Upper lobe of right lung (tissue), 1 donor: ENCODE data around the gene VCX2. TPM values are rescaled to one million over a fixed set of nuclear protein-coding genes. Genes with fewer than 3 reads are reported as not detected.
"Not testable (repeated sequence)": the region's sequence is repeated elsewhere in the genome, so short reads cannot be mapped to it uniquely, and the experiment has no call there.

ENCODE experiments used
- ATAC-seq: fragments of 200-7000 bp; cut with Tn5 transposase; one replicate; pipeline ENCODE4 v1.9.1; 2020; ENCODE audit warnings: mild to moderate bottlenecking, moderate library complexity
- DNase-seq: peaks from one replicate; pipeline ENCODE4 v3.0.0-alpha.2; 2020
- H3K27ac ChIP-seq: fragments of 200-600 bp; one replicate; pipeline ENCODE4 v1.8.0; 2022
- H3K27me3 ChIP-seq: fragments of 200-600 bp; one replicate; pipeline ENCODE4 v1.8.0; 2022; ENCODE audit warnings: mild to moderate bottlenecking
- H3K36me3 ChIP-seq: fragments of 200-600 bp; one replicate; pipeline ENCODE4 v1.8.0; 2022
- H3K4me1 ChIP-seq: fragments of 200-600 bp; one replicate; pipeline ENCODE4 v1.8.0; 2022
- H3K4me3 ChIP-seq: fragments of 200-600 bp; one replicate; pipeline ENCODE4 v1.8.0; 2022; ENCODE audit warnings: mild to moderate bottlenecking
- H3K9me3 ChIP-seq: fragments of 200-600 bp; one replicate; pipeline ENCODE4 v1.8.0; 2022
- CTCF ChIP-seq: fragments of 200-600 bp; IDR thresholded peaks from one replicate; pipeline ENCODE4 v1.8.0; 2022; ENCODE audit warnings: antibody characterized with exemption
- intact Hi-C: fragments of 100-400 bp; cut with DNase I; formaldehyde crosslinking; loops from one replicate; pipeline ENCODE4 v1.11.0; 2022
- microRNA-seq: library from miRNA; unstranded; fragments of <30 nt; microRNA quantifications from one replicate; pipeline ENCODE4 v1.2.0, GENCODE V29; 2020; ENCODE audit warnings: borderline microRNAs expressed
- total RNA-seq: library from RNA; stranded (reverse); fragmentation: NEBNext Ultra II Directional; extraction: Animal tissue kit (Norgen Biotek cat#: 25700); gene quantifications from one replicate; pipeline ENCODE4 v1.2.1, GENCODE V29; 2021
- donor health status: DM: no; HTN: yes; CAD: no; lungs with severe emphysema.

The VCX2 gene
- total RNA-seq, 1 donor from 2014 or later = not detected

GRCh38 chrX:8138252-8138651 lies 32.8 kb downstream of the VCX2 start:
- H3K4me1 ChIP-seq = no peaks in the 10 kb centered on the region
- H3K27me3 ChIP-seq = no peaks in the 10 kb centered on the region
- intact Hi-C loops = no loop called here
- H3K36me3 ChIP-seq = no peaks in the 10 kb centered on the region
- no peak for TF ChIP-seq CTCF
- DNase-seq (no peak), ATAC-seq (no peak)
- no peak overlapping the region for H3K4me3 ChIP-seq
- no peaks in the 10 kb centered on the region for H3K9me3 ChIP-seq
- H3K27ac ChIP-seq = no peak overlapping the region

GRCh38 chrX:8126648-8127047 lies 44.4 kb downstream of the VCX2 start:
- intact Hi-C loops = no loop called here
- Histone ChIP-seq H3K4me1 (no peaks in the 10 kb centered on the region), H3K9me3 (no peaks in the 10 kb centered on the region), H3K36me3 (no peaks in the 10 kb centered on the region), H3K27me3 (no peaks in the 10 kb centered on the region), H3K27ac (no peak overlapping the region), H3K4me3 (no peak overlapping the region)
- TF ChIP-seq CTCF = no peak
- ATAC-seq (no peak), DNase-seq (no peak)

- H3K9me3 ChIP-seq = no peaks in the 10 kb centered on the region
- H3K27me3 ChIP-seq = no peaks in the 10 kb centered on the region
- no peaks in the 10 kb centered on the region for H3K4me1 ChIP-seq
- H3K27ac ChIP-seq = no peak overlapping the region
- ATAC-seq (no peak), DNase-seq (no peak)
- intact Hi-C loops = no loop called here
- no peaks in the 10 kb centered on the region for H3K36me3 ChIP-seq
- H3K4me3 ChIP-seq = no peak overlapping the region
- no peak for TF ChIP-seq CTCF
Observed at GRCh38 chrX:8126092-8126491, 45.0 kb downstream of the VCX2 start.

GRCh38 chrX:8125566-8125965 lies 45.5 kb downstream of the VCX2 start:
- no peak for ATAC-seq
- no peak overlapping the region for H3K4me3 ChIP-seq
- no peak for TF ChIP-seq CTCF
- no peaks in the 10 kb centered on the region for H3K9me3 ChIP-seq
- no peaks in the 10 kb centered on the region for H3K36me3 ChIP-seq
- H3K27me3 ChIP-seq = no peaks in the 10 kb centered on the region
- no peak for DNase-seq
- H3K27ac ChIP-seq = no peak overlapping the region
- no peaks in the 10 kb centered on the region for H3K4me1 ChIP-seq
- intact Hi-C loops = no loop called here

GRCh38 chrX:8122538-8122937 lies 48.5 kb downstream of the VCX2 start:
- Histone ChIP-seq H3K4me1 (no peaks in the 10 kb centered on the region), H3K4me3 (no peak overlapping the region), H3K36me3 (no peaks in the 10 kb centered on the region), H3K9me3 (no peaks in the 10 kb centered on the region), H3K27me3 (no peaks in the 10 kb centered on the region), H3K27ac (no peak overlapping the region)
- ATAC-seq (no peak), DNase-seq (no peak)
- no peak for TF ChIP-seq CTCF
- intact Hi-C loops = no loop called here

- H3K4me1 ChIP-seq, H3K4me3 ChIP-seq, H3K27ac ChIP-seq, H3K27me3 ChIP-seq, ATAC-seq, H3K9me3 ChIP-seq, H3K36me3 ChIP-seq, intact Hi-C loops, DNase-seq: not testable (repeated sequence)
Observed at GRCh38 chrX:8121391-8121790, 49.7 kb downstream of the VCX2 start.

Small RNA genes within 50 kb of the gene (microRNA-seq; reads per million reads assigned to microRNA genes)
- gene MIR651 = 4.5 reads per million, percentile 27 among the genes with 10 or more reads in this experiment

Other genes with a start within 250 kb of the VCX2 start
- gene PNPLA4, start 243.9 kb downstream of the VCX2 start, total RNA-seq = 9.7 TPM